Loucy (cell line): ENCODE data around the gene TAF6.
A peak's percentile ranks its signal among the peaks of the same experiment; 100 is the strongest.

Source experiments
- H2AFZ ChIP-seq: fragments of 200-600 bp; sonication (generic); 2 replicates; pipeline ENCODE4 v1.6.0; 2016; ENCODE audit warnings: antibody characterized with exemption, mild to moderate bottlenecking, low read length, moderate library complexity
- H3F3A ChIP-seq: fragments of 200-600 bp; 2 replicates; pipeline ENCODE4 v1.6.0; 2016; ENCODE audit warnings: antibody characterized with exemption, low read depth, mild to moderate bottlenecking
- H3K27me3 ChIP-seq: fragments of 200-600 bp; sonication (generic); 2 replicates; pipeline ENCODE4 v1.6.1; 2014; ENCODE audit warnings: low read length, mild to moderate bottlenecking; ENCODE audit not compliant: insufficient read depth, poor library complexity, severe bottlenecking
- H3K36me3 ChIP-seq: fragments of 200-600 bp; sonication (generic); 2 replicates; pipeline ENCODE4 v1.6.1; 2016; ENCODE audit warnings: low read length; ENCODE audit not compliant: insufficient read depth
- H3K4me1 ChIP-seq: fragments of 200-600 bp; sonication (generic); 2 replicates; pipeline ENCODE4 v1.5.1; 2014; ENCODE audit warnings: low read length, mild to moderate bottlenecking; ENCODE audit not compliant: insufficient read depth, poor library complexity, severe bottlenecking
- H3K4me2 ChIP-seq: fragments of 200-600 bp; sonication (generic); 2 replicates; pipeline ENCODE4 v1.6.0; 2014; ENCODE audit warnings: antibody characterized with exemption, low read length, low read depth, mild to moderate bottlenecking; ENCODE audit not compliant: poor library complexity, severe bottlenecking
- H3K4me3 ChIP-seq: fragments of 200-600 bp; sonication (generic); 2 replicates; pipeline ENCODE4 v1.5.1; 2014; ENCODE audit warnings: low read length, mild to moderate bottlenecking, mixed read lengths; ENCODE audit not compliant: poor library complexity, severe bottlenecking
- H3K79me2 ChIP-seq: fragments of 200-600 bp; sonication (generic); 2 replicates; pipeline ENCODE4 v1.6.1; 2014; ENCODE audit warnings: low read length; ENCODE audit not compliant: insufficient read depth
- H3K9ac ChIP-seq: fragments of 200-600 bp; sonication (generic); 2 replicates; pipeline ENCODE4 v1.6.0; 2014; ENCODE audit warnings: mild to moderate bottlenecking, low read depth, low read length, moderate library complexity; ENCODE audit not compliant: poor library complexity, severe bottlenecking
- H3K9me2 ChIP-seq: fragments of 200-600 bp; sonication (generic); replicated peaks from 2 replicates; pipeline ENCODE4 v1.6.1; 2016; ENCODE audit warnings: low read depth, low read length, mixed read lengths
- H3K9me3 ChIP-seq: fragments of 200-600 bp; sonication (generic); 2 replicates; pipeline ENCODE4 v1.6.1; 2014; ENCODE audit warnings: mild to moderate bottlenecking, antibody characterized with exemption, low read length, low read depth; ENCODE audit not compliant: insufficient read depth
- H4K20me1 ChIP-seq: fragments of 200-600 bp; sonication (generic); 2 replicates; pipeline ENCODE4 v1.6.0; 2014; ENCODE audit warnings: antibody characterized with exemption, low read length, mild to moderate bottlenecking; ENCODE audit not compliant: insufficient read depth, poor library complexity, severe bottlenecking
- CTCF ChIP-seq: fragments of 200-600 bp; sonication (generic); conservative IDR thresholded peaks from 2 replicates; pipeline ENCODE4 v1.5.1; 2014; ENCODE audit warnings: mild to moderate bottlenecking, antibody characterized with exemption, low read length
- EZH2phosphoT487 ChIP-seq: fragments of 200-600 bp; IDR thresholded peaks from 2 replicates; pipeline ENCODE4 v1.6.1; 2018; ENCODE audit warnings: antibody characterized with exemption, mild to moderate bottlenecking, moderate library complexity, borderline replicate concordance

The TAF6 gene

GRCh38 chr7:100085515-100085914 is 33.6 kb downstream of the TAF6 start:
- Histone ChIP-seq H3K9ac (no peak overlapping the region), H4K20me1 (peaks cover 9% of the 10 kb centered on the region), H2AFZ (no peak overlapping the region), H3K79me2 (peaks cover 37% of the 10 kb centered on the region), H3K9me3 (no peaks in the 10 kb centered on the region), H3K4me2 (no peak overlapping the region), H3F3A (0 out of 2 replicates have a peak, but pooled peaks cover under 1% of the 10 kb centered on the region), H3K4me1 (peaks cover 15% of the 10 kb centered on the region), H3K27me3 (no peaks in the 10 kb centered on the region), H3K4me3 (no peak overlapping the region), H3K9me2 (no peaks in the 10 kb centered on the region), H3K36me3 (no peaks in the 10 kb centered on the region)
- TF ChIP-seq EZH2phosphoT487: no peak
- TF ChIP-seq CTCF: no peak

GRCh38 chr7:100082978-100083377 is 36.2 kb downstream of the TAF6 start:
- Histone ChIP-seq H3K9ac (no peak overlapping the region), H3K4me3 (no peak overlapping the region), H4K20me1 (peaks cover 31% of the 10 kb centered on the region)

GRCh38 chr7:100081535-100082102 is 37.5 kb downstream of the TAF6 start, which contains the start of gene ZNF3:
Gene ZNF3 (minus strand): TSS chr7:100081723. CDS start chr7:100077357, 4,366 bp downstream.
- no peaks in the 10 kb centered on the region for H3F3A ChIP-seq
- H4K20me1 ChIP-seq: peaks cover 42% of the 10 kb centered on the region
- no peaks in the 10 kb centered on the region for H3K27me3 ChIP-seq
- H3K79me2 ChIP-seq: peaks cover 46% of the 10 kb centered on the region
- H2AFZ ChIP-seq: peak within 1 kb of the TSS; percentile 60
- H3K9me2 ChIP-seq: no peaks in the 10 kb centered on the region
- H3K4me1 ChIP-seq: peaks cover 16% of the 10 kb centered on the region
- TF ChIP-seq EZH2phosphoT487 (no peak), CTCF (peak; percentile 77)
- H3K9me3 ChIP-seq: no peaks in the 10 kb centered on the region
- peak within 1 kb of the TSS; percentile 82 for H3K4me2 ChIP-seq
- H3K9ac ChIP-seq: peak within 1 kb of the TSS; percentile 97
- peaks cover 15% of the 10 kb centered on the region; the same call in 1 of the 2 replicates for H3K36me3 ChIP-seq
- H3K4me3 ChIP-seq: peak within 1 kb of the TSS; percentile 95

More at GRCh38 chr7:100082978-100083377, 36.2 kb downstream of the TAF6 start:
- no peaks in the 10 kb centered on the region for H3K27me3 ChIP-seq
- no peaks in the 10 kb centered on the region for H3K9me2 ChIP-seq
- H3K9me3 ChIP-seq: no peaks in the 10 kb centered on the region
- no peak overlapping the region for H2AFZ ChIP-seq
- 0 out of 2 replicates have a peak, but pooled peaks cover 8% of the 10 kb centered on the region for H3K36me3 ChIP-seq
- peaks cover 37% of the 10 kb centered on the region for H3K79me2 ChIP-seq
- H3K4me1 ChIP-seq: peaks cover 17% of the 10 kb centered on the region
- TF ChIP-seq EZH2phosphoT487 (no peak), CTCF (no peak)
- no peaks in the 10 kb centered on the region for H3F3A ChIP-seq
- H3K4me2 ChIP-seq: no peak overlapping the region
